Panc1 (cell line): ENCODE measurements around the gene INPP5B.

Experiments
- CTCF ChIP-seq: fragments of 450-650 bp; IDR thresholded peaks from 2 replicates; pipeline ENCODE4 v1.5.1; 2017; ENCODE audit warnings: mild to moderate bottlenecking
- POLR2AphosphoS5 ChIP-seq: IDR thresholded peaks from 2 replicates; pipeline ENCODE4 v1.6.1; 2012; ENCODE audit warnings: mild to moderate bottlenecking, low read depth, low read length, moderate library complexity
- REST ChIP-seq, 2 experiments: IDR thresholded peaks; 2 replicates each; pipeline ENCODE4 v1.6.1; 2011 to 2012; ENCODE audit warnings: low read depth in 2 of 2, control low read depth in 1 of 2, low read length in 1 of 2, mild to moderate bottlenecking in 1 of 2, moderate library complexity in 1 of 2; ENCODE audit not compliant: insufficient read depth in 1 of 2
- SIN3A ChIP-seq: IDR thresholded peaks from 2 replicates; pipeline ENCODE4 v1.6.1; 2012; ENCODE audit warnings: low read depth, mild to moderate bottlenecking, low read length, moderate library complexity, borderline replicate concordance; ENCODE audit not compliant: insufficient read depth

GRCh38 chr1:37884145-37884544 is 62.7 kb downstream of the INPP5B start:
- TF ChIP-seq SIN3A (no peak), CTCF (no peak), REST (IDR thresholded peaks at IDR 0.05; ENCODE audit: insufficient read depth in 1 of 2, low read depth in 2 of 2, low read length in 1 of 2) (no peak), POLR2AphosphoS5 (no peak)
